ENCODE data around the gene MPPED2.

The MPPED2 gene

GRCh38 chr11:30587269-30587812 lies 1.2 kb upstream of the MPPED2 start:
- TF ChIP-seq CTCF (IDR thresholded peaks at IDR 0.05; ENCODE audit: low read depth, low read length, missing control alignments), result no peak
- H3K4me3 ChIP-seq (ENCODE audit: low read depth, low read length), result no peak overlapping the region
- no peak for DNase-seq (ENCODE audit: low read depth)

GRCh38 chr11:30585892-30586250 lies 282 bp downstream of the MPPED2 start:
- DNase-seq (ENCODE audit: low read depth), result no peak
- no peak for TF ChIP-seq CTCF (IDR thresholded peaks at IDR 0.05; ENCODE audit: low read depth, low read length, missing control alignments)
- H3K4me3 ChIP-seq (ENCODE audit: low read depth, low read length), result peak overlapping the region; percentile 30; the same call in 1 of the 2 replicates

GRCh38 chr11:30585125-30585891 lies 845 bp downstream of the MPPED2 start:
- no peak for DNase-seq (ENCODE audit: low read depth)
- H3K4me3 ChIP-seq (ENCODE audit: low read depth, low read length), result peak overlapping the region; percentile 30
- TF ChIP-seq CTCF (IDR thresholded peaks at IDR 0.05; ENCODE audit: low read depth, low read length, missing control alignments), result no peak

GRCh38 chr11:30583476-30584280 lies 2.5 kb downstream of the MPPED2 start:
- DNase-seq (ENCODE audit: low read depth), result no peak
- no peak overlapping the region for H3K4me3 ChIP-seq (ENCODE audit: low read depth, low read length)
- no peak for TF ChIP-seq CTCF (IDR thresholded peaks at IDR 0.05; ENCODE audit: low read depth, low read length, missing control alignments)

GRCh38 chr11:30582726-30583125 lies 3.4 kb downstream of the MPPED2 start:
- TF ChIP-seq CTCF (IDR thresholded peaks at IDR 0.05; ENCODE audit: low read depth, low read length, missing control alignments), result no peak
- DNase-seq (ENCODE audit: low read depth), result no peak

GRCh38 chr11:30581675-30582074 lies 4.5 kb downstream of the MPPED2 start:
- TF ChIP-seq CTCF (IDR thresholded peaks at IDR 0.05; ENCODE audit: low read depth, low read length, missing control alignments), result no peak
- no peak overlapping the region for H3K4me3 ChIP-seq (ENCODE audit: low read depth, low read length)
- no peak for DNase-seq (ENCODE audit: low read depth)

More at GRCh38 chr11:30582726-30583125, 3.4 kb downstream of the MPPED2 start:
- H3K4me3 ChIP-seq (ENCODE audit: low read depth, low read length), result no peak overlapping the region
